Measurements from ENCODE around the gene TSEN54.
A peak's percentile ranks its signal among the peaks of the same experiment; 100 is the strongest.
"Not testable (repeated sequence)": the region's sequence is repeated elsewhere in the genome, so short reads cannot be mapped to it uniquely, and the experiment has no call there.

Gene TSEN54

GRCh38 chr17:75505640-75506039, 10.7 kb upstream of the TSEN54 start:
- no peak for DNase-seq

DNA sequence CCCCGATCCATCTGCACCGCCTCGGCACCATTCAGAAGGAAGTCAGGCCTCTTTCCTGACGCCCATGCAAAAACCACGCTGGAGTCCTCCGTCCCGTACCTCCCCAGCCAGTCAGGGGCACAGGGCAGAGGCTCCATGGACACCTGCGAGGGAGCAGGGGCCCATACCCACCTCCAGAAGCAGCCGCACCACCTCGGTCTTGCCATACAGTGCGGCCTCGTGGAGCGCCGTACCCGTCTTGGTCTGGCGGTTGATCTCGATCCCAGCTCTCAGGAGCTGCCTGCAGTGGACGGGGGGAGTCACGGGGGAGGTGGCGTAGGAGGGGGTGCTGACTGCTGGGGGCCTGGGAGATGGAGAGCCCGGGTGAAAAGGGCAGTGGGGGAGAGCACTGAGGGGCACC, 10.2 kb upstream of the TSEN54 start:
- DNase-seq: no peak

GRCh38 chr17:75506888-75507287, 9.4 kb upstream of the TSEN54 start:
- no peak for DNase-seq

DNA sequence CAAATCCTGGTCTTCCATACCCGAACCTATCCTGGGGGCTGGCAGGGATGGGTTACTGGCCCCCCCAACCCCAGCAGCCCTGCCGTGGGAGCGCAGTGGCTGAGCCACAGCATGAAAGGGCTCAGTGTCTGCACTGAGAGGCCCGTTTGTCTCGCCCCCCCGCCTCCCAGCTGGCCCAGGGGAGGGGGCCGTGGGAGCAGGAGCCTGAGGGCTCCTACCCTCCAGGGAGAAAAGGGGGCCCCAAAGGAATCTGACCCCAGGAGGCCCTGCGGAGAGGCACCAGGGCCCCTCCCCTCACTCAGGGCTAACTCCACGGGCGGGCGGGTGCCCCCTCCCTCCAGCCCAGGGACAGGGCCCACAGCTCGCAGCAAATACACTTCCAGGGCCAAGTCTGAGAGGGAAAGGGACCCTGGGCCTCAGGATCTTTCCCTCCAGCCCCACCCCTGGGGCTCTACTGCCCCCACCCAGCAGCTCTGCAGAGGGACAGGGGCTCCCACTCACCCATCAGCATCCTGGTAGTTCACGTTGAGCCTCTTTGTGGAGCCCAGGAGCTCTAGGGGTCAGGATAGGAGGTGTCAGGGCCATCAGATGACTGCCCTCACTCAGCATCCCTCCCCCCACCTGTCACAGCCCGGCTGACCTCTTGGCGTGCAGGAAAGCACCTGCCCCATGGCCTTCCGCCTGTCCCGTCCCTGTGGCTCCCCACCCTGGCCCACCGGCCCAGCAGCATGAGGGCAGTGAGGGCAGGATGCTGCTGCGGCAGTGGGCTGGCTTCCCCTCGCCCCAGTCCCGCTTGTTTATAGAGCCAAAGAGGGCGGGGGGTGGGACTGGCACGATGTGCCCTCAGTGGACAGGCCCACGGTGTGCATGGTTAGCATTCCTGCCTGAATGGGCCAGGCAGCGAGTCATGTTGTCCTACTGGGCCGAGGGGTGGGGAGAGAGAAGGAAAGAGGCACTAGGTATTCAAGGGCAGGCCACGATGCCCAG, 8.3 kb upstream of the TSEN54 start:
- DNase-seq: no peak

DNA sequence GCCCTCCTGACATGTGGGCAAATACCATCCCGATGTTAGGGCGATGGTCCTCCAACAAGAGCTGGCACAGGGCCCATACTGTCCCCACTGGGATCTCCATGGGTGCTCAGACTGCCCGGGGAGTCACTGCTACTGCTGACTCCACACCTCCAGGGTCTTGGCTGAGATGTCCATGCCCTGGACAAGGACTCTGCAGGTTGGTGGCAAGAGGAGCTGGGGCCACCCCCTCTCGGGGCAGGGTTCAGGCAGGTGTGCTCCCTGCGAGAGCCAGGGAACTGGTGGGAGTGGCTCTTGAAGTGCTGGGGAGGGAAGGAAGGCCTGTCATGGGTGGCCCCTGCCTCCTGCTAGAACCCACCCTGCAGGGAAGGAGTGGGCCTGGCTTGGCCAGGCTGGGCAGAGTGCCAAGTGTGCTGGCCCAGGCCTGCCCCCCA, 7.4 kb upstream of the TSEN54 start:
- DNase-seq: no peak

DNA sequence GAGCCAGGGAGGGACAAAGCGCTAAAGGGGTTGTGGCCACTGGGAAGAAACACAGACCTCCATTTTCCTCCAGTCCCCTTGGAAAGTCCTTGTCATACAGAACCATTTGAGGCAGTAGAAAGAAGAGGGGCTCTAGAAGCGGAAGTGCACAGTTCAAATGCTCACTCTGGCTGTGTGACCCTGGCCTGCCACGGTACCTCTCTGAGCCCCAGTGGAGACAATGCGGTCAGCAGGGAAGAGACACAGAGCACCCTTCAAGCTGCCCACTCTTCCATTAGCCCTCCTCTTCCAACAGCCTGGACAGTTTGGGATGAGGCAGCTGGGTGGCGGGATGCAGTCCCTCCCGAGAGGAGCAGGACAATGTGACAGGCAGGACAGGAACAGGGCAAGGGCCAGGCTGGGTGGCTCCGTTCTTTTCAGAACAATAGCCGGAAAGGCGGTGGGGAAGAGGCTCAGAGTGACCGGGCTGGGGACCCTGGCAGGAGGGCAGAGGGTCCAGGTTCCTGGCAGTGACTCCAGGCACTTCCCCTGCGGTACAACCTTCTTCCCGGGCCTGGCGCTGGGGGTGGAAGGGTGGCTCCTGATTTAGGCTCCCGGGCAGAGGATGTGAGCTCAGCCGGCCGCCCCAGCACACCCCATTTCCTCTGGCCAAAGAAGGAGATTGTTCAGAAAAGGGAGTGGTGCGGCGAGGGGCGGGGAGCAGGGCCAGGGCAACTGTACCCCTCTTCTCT, 6.6 kb upstream of the TSEN54 start:
- DNase-seq: no peak

GRCh38 chr17:75511270-75511609, 5.1 kb upstream of the TSEN54 start:
- DNase-seq: no peak

GRCh38 chr17:75511610-75512575, 4.4 kb upstream of the TSEN54 start:
- no peak for DNase-seq

- no peak for DNase-seq
Observed at GRCh38 chr17:75512926-75513640, 3.2 kb upstream of the TSEN54 start.

DNA sequence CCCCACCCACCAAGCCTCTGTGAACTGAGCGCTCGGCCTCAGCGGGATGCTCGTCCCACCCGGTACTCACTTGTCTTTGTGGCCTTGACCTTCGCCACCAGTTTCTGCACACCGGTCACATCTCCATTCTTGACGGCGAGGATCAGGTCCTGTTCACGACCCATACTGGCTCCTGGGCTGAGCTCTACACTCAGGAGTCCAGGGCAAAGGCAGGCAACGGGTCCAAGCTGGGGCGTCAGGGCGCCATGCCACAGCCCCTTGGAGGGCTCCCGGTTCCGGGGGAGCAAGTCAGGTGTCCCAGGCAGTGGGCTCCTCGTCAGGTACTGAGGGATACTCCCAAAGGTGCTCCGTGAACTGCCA, 2.7 kb upstream of the TSEN54 start:
- no peak for DNase-seq

GRCh38 chr17:75514299-75514918, 1.9 kb upstream of the TSEN54 start:
- no peak for DNase-seq

GRCh38 chr17:75514919-75515495, 1.3 kb upstream of the TSEN54 start:
- no peak for DNase-seq

DNA sequence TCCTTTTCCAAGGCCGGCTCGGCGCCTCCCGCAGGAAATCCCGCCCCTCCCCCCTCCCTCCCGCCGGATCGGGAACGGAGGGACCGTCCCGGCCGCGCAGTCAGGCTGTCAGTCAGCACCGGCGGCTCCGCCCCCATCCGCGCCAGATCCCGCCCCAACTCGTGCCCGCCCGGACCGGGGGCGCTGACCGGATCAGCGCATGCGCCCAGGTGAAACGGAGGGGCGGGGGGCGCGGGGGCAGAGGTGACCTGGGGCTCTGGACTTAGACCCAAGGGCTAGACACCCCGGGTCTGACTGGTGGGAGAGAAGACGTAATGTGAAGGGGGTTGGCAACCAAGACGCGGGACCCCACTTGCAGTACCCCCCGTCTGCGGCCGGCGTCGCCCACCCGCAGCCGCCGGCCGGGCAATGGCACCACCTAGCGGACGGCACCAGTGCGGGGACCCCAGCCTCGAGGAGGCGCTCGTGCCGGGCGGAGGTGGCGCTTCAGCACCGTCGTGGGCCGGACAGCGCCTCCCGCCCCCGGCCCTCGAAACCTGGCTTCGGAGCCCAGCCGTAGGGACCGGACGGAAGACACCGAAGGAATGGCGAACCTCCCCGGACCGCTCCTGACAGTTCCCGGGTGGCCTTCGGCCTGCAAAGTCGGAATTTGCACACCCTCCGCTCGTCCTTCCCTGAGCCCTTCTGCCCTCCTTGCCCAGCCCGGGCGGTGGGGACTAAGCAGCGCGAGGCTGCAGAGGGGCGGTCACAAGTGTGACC, 653 bp upstream of the TSEN54 start, which contains the start of gene CASKIN2:
CASKIN2 (minus strand) TSS at position 42 of the 759 bp plus-strand sequence. CDS start 1,733 bp downstream, outside the sequence.
- peak; percentile 85 for DNase-seq

- peak; percentile 55 for DNase-seq
Observed at GRCh38 chr17:75516619-75517296, 430 bp downstream of the TSEN54 start.

GRCh38 chr17:75517297-75517865, 1.1 kb downstream of the TSEN54 start:
- DNase-seq: peak; percentile 38

GRCh38 chr17:75518201-75518600, 1.9 kb downstream of the TSEN54 start:
- no peak for DNase-seq

GRCh38 chr17:75518983-75519537, 2.7 kb downstream of the TSEN54 start:
- no peak for DNase-seq

GRCh38 chr17:75520413-75520812, 4.1 kb downstream of the TSEN54 start:
- not testable (repeated sequence) for DNase-seq

- DNase-seq: no peak
Observed at GRCh38 chr17:75521290-75521689, 5.0 kb downstream of the TSEN54 start.

Data from RPMI8226 (cell line).